Skeletal muscle tissue (tissue), 4 donors: ENCODE results near the gene PTPRE. TPM values are rescaled to one million over a fixed set of nuclear protein-coding genes. Genes with fewer than 3 reads are reported as not detected.

Source experiments
- H3K27ac ChIP-seq: one replicate; pipeline ENCODE4 v1.7.0; 2013; ENCODE audit warnings: mild to moderate bottlenecking, low read depth, low read length, inconsistent platforms
- H3K27me3 ChIP-seq, 3 donors: one replicate each; pipeline ENCODE4 v1.7.0; 2013; ENCODE audit warnings: low read length in 3 of 3; ENCODE audit not compliant: control insufficient read depth in 3 of 3, insufficient read depth in 3 of 3
- H3K36me3 ChIP-seq, 3 donors: one replicate each; pipeline ENCODE4 v1.7.0; 2013; ENCODE audit warnings: low read length in 3 of 3; ENCODE audit not compliant: control insufficient read depth in 3 of 3, insufficient read depth in 3 of 3
- H3K4me1 ChIP-seq, 3 donors: one replicate each; pipeline ENCODE4 v1.7.0; 2013; ENCODE audit warnings: low read length in 3 of 3, mild to moderate bottlenecking in 3 of 3; ENCODE audit not compliant: control insufficient read depth in 3 of 3, insufficient read depth in 3 of 3
- H3K4me3 ChIP-seq, 3 donors: one replicate each; pipeline ENCODE4 v1.7.0; 2013; ENCODE audit warnings: low read length in 3 of 3
- H3K9ac ChIP-seq, 3 donors: one replicate each; pipeline ENCODE4 v1.7.0; 2013; ENCODE audit warnings: low read length in 3 of 3, mild to moderate bottlenecking in 3 of 3, moderate library complexity in 2 of 3, low read depth in 1 of 3
- H3K9me3 ChIP-seq, 3 donors: one replicate each; pipeline ENCODE4 v1.7.0; 2013; ENCODE audit warnings: low read length in 3 of 3; ENCODE audit not compliant: control insufficient read depth in 3 of 3
- total RNA-seq: library from RNA; depleted of rRNA; stranded (reverse); fragments of >200 nt; gene quantifications from one replicate; pipeline ENCODE4 v1.2.3, GENCODE V29; 2014
- donor health status: Osteomylitis.

PTPRE gene
- total RNA-seq, 1 donor from 2014 or later, result 7.8 TPM

DNA sequence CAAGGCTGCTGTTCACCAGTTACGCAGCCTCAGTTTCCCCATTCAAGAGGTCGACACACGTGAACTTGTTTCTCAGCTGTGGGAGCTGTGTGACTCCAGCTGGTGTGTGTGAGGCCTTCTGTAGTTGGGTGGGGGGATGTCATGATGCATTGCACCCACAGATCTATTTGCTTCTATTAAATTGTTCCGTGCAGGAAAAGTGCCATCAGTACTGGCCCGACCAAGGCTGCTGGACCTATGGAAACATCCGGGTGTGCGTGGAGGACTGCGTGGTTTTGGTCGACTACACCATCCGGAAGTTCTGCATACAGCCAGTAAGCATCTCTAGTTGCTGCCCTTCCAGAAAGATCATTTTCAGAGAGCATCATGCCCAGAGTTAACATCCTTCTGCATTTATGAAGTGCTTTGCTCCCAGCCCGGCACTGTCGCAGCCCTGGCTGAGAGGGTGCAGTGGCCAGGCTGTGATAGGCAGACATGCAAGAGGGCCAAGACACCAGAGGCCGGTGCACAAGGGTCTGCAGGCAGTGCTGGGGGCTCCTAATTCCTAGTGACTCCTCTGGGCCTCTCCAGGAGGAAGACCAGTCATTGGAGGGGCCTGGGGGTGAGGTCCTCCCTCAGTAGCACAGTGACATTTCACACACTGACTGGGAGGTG lies 159.1 kb downstream of the PTPRE start:
- peaks cover 0 to 20% (median 6%) of the 10 kb centered on the region in 3 donors for H3K27me3 ChIP-seq
- H3K36me3 ChIP-seq, result peaks cover 16 to 24% (median 20%) of the 10 kb centered on the region in 3 donors
- no peak overlapping the region for H3K9ac ChIP-seq
- no peak overlapping the region for H3K4me3 ChIP-seq
- peaks cover 0 to 2% (median 0%) of the 10 kb centered on the region in 3 donors for H3K9me3 ChIP-seq
- peaks cover 23 to 34% (median 26%) of the 10 kb centered on the region in 3 donors for H3K4me1 ChIP-seq
- no peak overlapping the region for H3K27ac ChIP-seq

DNA sequence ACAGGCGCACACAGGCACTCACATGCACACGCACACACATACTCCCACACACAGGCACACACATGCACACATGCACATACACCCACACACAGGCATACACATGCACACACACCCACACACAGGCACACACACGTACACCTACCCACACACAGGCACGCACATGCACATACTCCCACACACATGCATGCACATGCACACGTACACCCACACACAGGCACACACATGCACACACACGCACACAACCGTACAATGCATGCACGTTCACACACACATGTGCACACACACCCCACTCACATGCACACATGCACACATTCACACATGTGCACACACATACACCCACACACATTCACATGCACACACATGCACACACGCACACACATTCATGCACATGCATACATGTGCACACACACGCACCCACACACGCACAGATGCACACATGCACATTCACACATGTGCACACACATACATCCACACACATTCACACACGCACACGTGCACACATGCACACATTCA lies 160.0 kb downstream of the PTPRE start:
- no peak overlapping the region for H3K9ac ChIP-seq
- peaks cover 23 to 34% (median 26%) of the 10 kb centered on the region in 3 donors for H3K4me1 ChIP-seq
- peak overlapping the region in 1 of 3 donors; percentile 13 for H3K4me3 ChIP-seq
- peaks cover 0 to 2% (median 0%) of the 10 kb centered on the region in 3 donors for H3K9me3 ChIP-seq
- peaks cover 16 to 24% (median 23%) of the 10 kb centered on the region in 3 donors for H3K36me3 ChIP-seq
- H3K27ac ChIP-seq, result no peak overlapping the region
- peaks cover 0 to 20% (median 6%) of the 10 kb centered on the region in 3 donors for H3K27me3 ChIP-seq

DNA sequence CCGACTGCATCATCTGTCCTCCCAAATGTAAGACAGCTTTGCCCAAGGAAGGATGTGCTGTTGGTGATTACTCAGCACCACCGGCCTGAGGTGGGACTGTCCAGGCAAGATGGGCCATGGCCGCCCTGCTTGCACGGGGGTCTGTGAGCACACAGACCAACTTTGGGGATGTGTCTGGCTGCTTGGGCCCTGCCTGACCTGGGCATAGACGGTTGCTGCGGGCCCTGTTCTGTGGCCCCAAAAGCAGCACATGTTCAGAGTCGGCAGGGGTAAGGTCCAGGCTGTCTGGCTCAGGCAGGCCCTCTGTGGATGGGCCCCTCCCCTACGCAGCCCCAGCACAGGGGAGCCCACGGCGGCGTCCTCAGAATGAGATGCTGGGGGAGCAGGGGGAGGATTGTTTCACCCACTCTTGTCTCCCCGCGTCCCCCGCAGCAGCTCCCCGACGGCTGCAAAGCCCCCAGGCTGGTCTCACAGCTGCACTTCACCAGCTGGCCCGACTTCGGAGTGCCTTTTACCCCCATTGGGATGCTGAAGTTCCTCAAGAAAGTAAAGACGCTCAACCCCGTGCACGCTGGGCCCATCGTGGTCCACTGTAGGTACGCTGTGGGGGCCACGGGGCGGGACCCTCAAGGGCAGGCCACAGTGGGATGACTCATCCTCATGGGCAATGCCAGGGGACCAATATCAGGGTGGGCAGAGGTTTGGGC lies 160.9 kb downstream of the PTPRE start:
- Histone ChIP-seq H3K4me3 (no peak overlapping the region), H3K9ac (no peak overlapping the region), H3K9me3 (peaks cover 0 to 2% (median 0%) of the 10 kb centered on the region in 3 donors), H3K27me3 (peaks cover 0 to 18% (median 6%) of the 10 kb centered on the region in 3 donors), H3K27ac (no peak overlapping the region), H3K36me3 (peaks cover 16 to 24% (median 23%) of the 10 kb centered on the region in 3 donors), H3K4me1 (peaks cover 15 to 25% (median 19%) of the 10 kb centered on the region in 3 donors)

DNA sequence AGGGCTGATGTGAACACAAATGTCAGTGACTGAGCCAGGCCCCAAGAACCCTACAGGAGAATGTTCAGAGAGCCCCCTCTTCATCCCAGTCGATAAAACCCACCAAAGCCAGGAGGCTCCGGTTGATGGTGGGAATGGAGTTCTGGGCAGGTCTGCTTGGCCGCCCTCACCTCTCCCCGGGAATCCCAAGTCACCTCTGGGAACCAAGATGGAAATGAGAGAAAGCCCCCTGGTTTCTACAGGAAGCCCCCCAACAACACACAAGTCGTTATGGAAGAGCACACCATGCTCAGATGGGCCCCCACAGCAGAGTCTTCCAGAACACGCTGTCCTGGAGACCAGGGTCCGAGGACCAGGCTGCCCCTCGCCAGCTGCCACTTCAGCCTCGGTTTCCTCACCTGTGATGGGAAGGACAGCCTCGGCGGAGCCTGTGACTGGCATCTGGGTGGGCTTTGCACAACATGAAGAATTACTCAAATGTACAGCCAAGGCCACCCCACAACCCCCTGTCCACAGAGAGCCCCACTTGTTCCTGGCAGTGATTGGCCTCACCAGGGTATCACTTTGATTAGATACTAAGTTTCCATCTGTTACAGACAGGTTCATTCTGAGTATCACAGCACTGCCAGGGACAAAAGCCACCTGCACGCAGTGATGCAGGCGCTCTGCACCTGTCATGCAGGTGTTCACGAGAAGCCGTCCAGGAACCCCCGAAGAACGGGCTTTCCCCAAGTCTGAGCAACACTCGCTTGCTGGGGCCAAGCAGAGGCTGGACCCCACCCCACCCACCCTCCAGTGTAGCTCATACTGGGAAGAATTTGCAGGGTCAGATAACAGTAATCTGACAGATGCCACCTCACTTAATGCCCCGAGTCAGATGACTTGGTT lies 161.7 kb downstream of the PTPRE start:
- H3K27ac ChIP-seq, result no peak overlapping the region
- peaks cover 20 to 30% (median 25%) of the 10 kb centered on the region in 3 donors for H3K36me3 ChIP-seq

DNA sequence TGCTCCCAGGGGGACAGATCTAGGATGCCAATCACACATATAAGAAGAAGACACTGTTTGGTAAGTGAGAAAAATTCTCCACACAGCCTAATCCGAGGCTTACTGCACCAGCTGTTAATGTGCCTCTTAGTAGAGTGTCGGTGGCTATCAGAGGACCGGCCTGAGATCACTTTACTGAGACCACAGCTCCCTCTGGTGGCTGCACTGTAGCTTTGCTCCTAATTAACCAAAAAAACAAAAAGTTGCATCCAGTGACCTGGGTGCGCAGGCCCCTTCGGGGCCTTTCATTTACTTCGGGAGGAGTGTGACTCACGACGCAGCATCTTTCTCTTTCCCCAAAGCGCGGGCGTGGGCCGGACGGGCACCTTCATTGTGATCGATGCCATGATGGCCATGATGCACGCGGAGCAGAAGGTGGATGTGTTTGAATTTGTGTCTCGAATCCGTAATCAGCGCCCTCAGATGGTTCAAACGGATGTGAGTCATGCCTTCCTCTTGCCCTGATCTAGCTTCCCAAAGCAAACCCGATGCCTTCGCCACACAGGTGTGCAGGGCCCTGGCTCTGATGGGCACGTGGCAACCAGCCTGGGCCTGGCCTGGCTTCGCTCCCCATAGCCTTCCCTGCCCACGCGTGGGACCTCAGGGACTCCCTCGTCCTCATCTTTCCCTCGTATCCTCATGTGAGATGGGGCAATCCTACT lies 162.6 kb downstream of the PTPRE start:
- Histone ChIP-seq H3K4me1 (peaks cover 3 to 9% (median 5%) of the 10 kb centered on the region in 3 donors), H3K9ac (peak overlapping the region in 1 of 3 donors; percentile 25), H3K9me3 (peaks cover 0 to 2% (median 0%) of the 10 kb centered on the region in 3 donors), H3K27ac (no peak overlapping the region), H3K4me3 (no peak overlapping the region), H3K27me3 (peaks cover 0 to 6% (median 4%) of the 10 kb centered on the region in 3 donors), H3K36me3 (peaks cover 20 to 34% (median 29%) of the 10 kb centered on the region in 3 donors)

More for the DNA sequence above, 161.7 kb downstream of the PTPRE start:
- H3K9me3 ChIP-seq, result peaks cover 0 to 2% (median 0%) of the 10 kb centered on the region in 3 donors
- H3K4me3 ChIP-seq, result no peak overlapping the region
- peaks cover 12 to 18% (median 13%) of the 10 kb centered on the region in 3 donors for H3K4me1 ChIP-seq
- no peak overlapping the region for H3K9ac ChIP-seq
- H3K27me3 ChIP-seq, result peaks cover 0 to 13% (median 6%) of the 10 kb centered on the region in 3 donors

DNA sequence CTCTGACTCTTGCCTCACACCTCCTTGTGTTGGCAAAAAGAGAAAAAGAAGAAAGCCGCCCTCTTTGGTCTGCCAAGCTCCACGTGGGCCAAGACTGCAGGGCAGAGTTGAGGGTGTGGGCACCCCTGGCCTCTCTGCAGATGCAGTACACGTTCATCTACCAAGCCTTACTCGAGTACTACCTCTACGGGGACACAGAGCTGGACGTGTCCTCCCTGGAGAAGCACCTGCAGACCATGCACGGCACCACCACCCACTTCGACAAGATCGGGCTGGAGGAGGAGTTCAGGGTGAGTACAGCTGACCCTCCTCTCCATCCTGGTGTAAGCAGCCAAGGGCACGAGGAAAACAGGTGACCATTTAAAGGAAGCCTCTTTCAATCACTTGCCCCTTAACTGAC lies 163.3 kb downstream of the PTPRE start:
- Histone ChIP-seq H3K27ac (no peak overlapping the region), H3K9me3 (peaks cover 0 to 2% (median 0%) of the 10 kb centered on the region in 3 donors), H3K27me3 (peaks cover 0 to 4% (median 1%) of the 10 kb centered on the region in 3 donors), H3K4me1 (peaks cover 3 to 9% (median 4%) of the 10 kb centered on the region in 3 donors), H3K9ac (no peak overlapping the region), H3K36me3 (peaks cover 20 to 34% (median 29%) of the 10 kb centered on the region in 3 donors), H3K4me3 (no peak overlapping the region)

DNA sequence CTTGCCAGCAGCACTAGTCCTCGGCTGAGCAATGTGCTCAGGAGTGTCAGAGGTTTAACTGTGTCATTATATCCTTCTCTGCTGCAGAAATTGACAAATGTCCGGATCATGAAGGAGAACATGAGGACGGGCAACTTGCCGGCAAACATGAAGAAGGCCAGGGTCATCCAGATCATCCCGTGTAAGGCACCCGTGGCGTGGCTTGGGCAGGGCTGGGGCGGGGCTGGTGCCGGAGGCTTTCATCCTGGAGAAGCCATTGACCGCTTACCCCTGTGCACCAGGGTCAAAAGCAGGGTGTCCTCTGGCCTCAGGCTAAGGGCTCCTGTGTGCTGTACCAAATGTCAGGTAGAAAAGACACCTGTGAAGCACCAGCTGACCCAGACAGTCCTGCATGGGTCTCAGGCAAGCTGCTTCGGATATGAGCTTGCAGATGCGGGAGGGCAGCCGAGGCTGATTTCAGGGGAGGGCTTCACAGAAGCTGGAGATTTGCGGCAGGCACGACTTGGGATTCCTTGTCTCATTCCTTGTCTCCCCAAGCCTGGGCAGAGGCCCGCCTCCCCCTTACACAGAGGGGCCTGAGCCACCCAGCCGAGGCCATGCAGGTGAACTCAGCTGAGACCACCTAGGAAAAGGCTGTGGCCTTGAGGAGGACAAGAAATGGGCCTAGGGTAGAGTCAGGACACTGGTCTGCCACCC lies 164.0 kb downstream of the PTPRE start:
- Histone ChIP-seq H3K4me3 (no peak overlapping the region), H3K27ac (no peak overlapping the region), H3K27me3 (peaks cover 0 to 4% (median 0%) of the 10 kb centered on the region in 3 donors), H3K9me3 (peaks cover 0 to 2% (median 0%) of the 10 kb centered on the region in 3 donors), H3K9ac (no peak overlapping the region), H3K36me3 (peaks cover 20 to 34% (median 29%) of the 10 kb centered on the region in 3 donors), H3K4me1 (peaks cover 0 to 7% (median 0%) of the 10 kb centered on the region in 3 donors)

DNA sequence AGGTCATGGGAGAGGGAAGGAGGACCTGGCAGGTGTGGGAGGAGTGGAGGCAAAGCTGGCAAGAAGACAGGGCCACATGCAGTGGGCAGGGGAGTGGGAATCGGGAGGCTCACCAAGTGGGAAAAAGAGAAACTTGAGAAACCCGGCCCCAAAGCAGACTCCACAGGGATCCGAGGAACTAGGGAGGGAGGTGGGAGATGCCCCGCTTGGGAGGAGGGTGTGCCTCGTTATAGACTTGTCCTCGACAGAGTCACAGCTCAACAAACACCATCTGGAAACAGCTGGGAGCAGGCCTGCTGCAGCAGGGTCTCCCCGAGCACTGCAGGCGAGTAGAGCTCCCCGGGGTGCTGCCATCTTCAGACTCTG lies 164.5 kb downstream of the PTPRE start:
- H3K27ac ChIP-seq, result no peak overlapping the region
- peaks cover 0 to 4% (median 0%) of the 10 kb centered on the region in 3 donors for H3K4me1 ChIP-seq
- peaks cover 0 to 4% (median 0%) of the 10 kb centered on the region in 3 donors for H3K27me3 ChIP-seq
- peaks cover 0 to 2% (median 0%) of the 10 kb centered on the region in 3 donors for H3K9me3 ChIP-seq
- H3K9ac ChIP-seq, result no peak overlapping the region
- H3K4me3 ChIP-seq, result no peak overlapping the region
- H3K36me3 ChIP-seq, result peaks cover 20 to 31% (median 27%) of the 10 kb centered on the region in 3 donors
